GM12891 (cell line): ENCODE measurements around the gene ZNF624.

Experiments
- POLR2A ChIP-seq: IDR thresholded peaks from 2 replicates; pipeline ENCODE4 v1.6.1; 2011; ENCODE audit warnings: low read depth, low read length, control low read depth
- POLR2AphosphoS5 ChIP-seq: IDR thresholded peaks from 2 replicates; pipeline ENCODE4 v1.6.1; 2011; ENCODE audit warnings: low read depth, low read length, control low read depth
- POU2F2 ChIP-seq: IDR thresholded peaks from 2 replicates; pipeline ENCODE4 v1.6.1; 2011; ENCODE audit warnings: low read depth, mild to moderate bottlenecking, control low read depth, low read length, moderate library complexity

- no peak for TF ChIP-seq POLR2A
- TF ChIP-seq POLR2AphosphoS5, result no peak
- no peak for TF ChIP-seq POU2F2
Observed at GRCh38 chr17:16573466-16573865, 80.2 kb downstream of the ZNF624 start.
